ENCODE results near the gene SETX.
A peak's percentile ranks its signal among the peaks of the same experiment; 100 is the strongest.

Gene SETX

GRCh38 chr9:132238992-132239391, 115.8 kb downstream of the SETX start:
- DNase-seq: no peak

GRCh38 chr9:132238026-132238972, 116.5 kb downstream of the SETX start:
- DNase-seq: no peak

GRCh38 chr9:132237481-132237880, 117.3 kb downstream of the SETX start:
- DNase-seq: no peak

GRCh38 chr9:132236662-132237311, 118.0 kb downstream of the SETX start:
- no peak for DNase-seq

GRCh38 chr9:132235894-132236661, 118.7 kb downstream of the SETX start:
- peak; percentile 31 for DNase-seq

- DNase-seq: no peak
Observed at GRCh38 chr9:132235125-132235524, 119.7 kb downstream of the SETX start.

GRCh38 chr9:132234535-132234934, 120.3 kb downstream of the SETX start:
- peak; percentile 55 for DNase-seq

GRCh38 chr9:132233138-132233537, 121.6 kb downstream of the SETX start:
- DNase-seq: no peak

- no peak for DNase-seq
Observed at GRCh38 chr9:132232522-132232921, 122.3 kb downstream of the SETX start.

GRCh38 chr9:132231019-132231701, 123.6 kb downstream of the SETX start:
- DNase-seq: peak; percentile 24

GRCh38 chr9:132230605-132231004, 124.2 kb downstream of the SETX start:
- DNase-seq: peak; percentile 87

GRCh38 chr9:132228062-132228461, 126.7 kb downstream of the SETX start:
- DNase-seq: no peak

- DNase-seq: no peak
Observed at GRCh38 chr9:132226571-132227430, 128.0 kb downstream of the SETX start.

- DNase-seq: no peak
Observed at GRCh38 chr9:132224645-132225044, 130.1 kb downstream of the SETX start.

- DNase-seq: no peak
Observed at GRCh38 chr9:132221941-132222340, 132.8 kb downstream of the SETX start.

- DNase-seq: no peak
Observed at GRCh38 chr9:132218208-132218607, 136.6 kb downstream of the SETX start.

GRCh38 chr9:132216861-132217619, 137.7 kb downstream of the SETX start:
- DNase-seq: no peak

GRCh38 chr9:132214027-132214622, 140.7 kb downstream of the SETX start:
- peak; percentile 90 for DNase-seq

GRCh38 chr9:132211570-132211969, 143.2 kb downstream of the SETX start:
- no peak for DNase-seq
